Head of caudate nucleus (tissue), 42 donors: ENCODE data around the gene GPR17.

ENCODE experiments used
- DNase-seq, 42 donors: peaks; one replicate each; pipeline versions ENCODE4 v3.0.0 to v3.0.0-alpha.2; 2020 to 2021; ENCODE audit warnings: mixed read lengths in 7 of 42
- intact Hi-C: fragments of 100-400 bp; cut with DNase I; formaldehyde crosslinking; loops from one replicate; pipeline ENCODE4 v1.15.0; 2022

The GPR17 gene

GRCh38 chr2:127647242-127648190 is 1.6 kb downstream of the GPR17 start:
- intact Hi-C loops, result loop anchor here (5.0 kb wide), 1 partner anchor 55 kb away; the partner anchor contains the start of gene SFT2D3
- peak in 1 of 42 donors; percentile 53 for DNase-seq

- no peak for DNase-seq
- intact Hi-C loops, result loop anchor here (5.0 kb wide), 1 partner anchor 54 kb away; the partner anchor contains the start of gene SFT2D3
Measured at GRCh38 chr2:127648321-127648720, 2.4 kb downstream of the GPR17 start.

- intact Hi-C loops, result loop anchor here (5.0 kb wide), 1 partner anchor 53 kb away; the partner anchor contains the start of gene SFT2D3
Measured at GRCh38 chr2:127649100-127649611, 3.2 kb downstream of the GPR17 start.

GRCh38 chr2:127649684-127650040 is 3.7 kb downstream of the GPR17 start:
- DNase-seq, result peak; percentile 38 to 96 (median 88)
- intact Hi-C loops, result loop anchor here (5.0 to 10.0 kb wide), 2 partner anchors 53 to 125 kb away; partner anchors contain the start of genes IWS1 and SFT2D3

More at GRCh38 chr2:127649100-127649611, 3.2 kb downstream of the GPR17 start:
- DNase-seq, result peak in 18 of 42 donors; percentile 25 to 72 (median 49)

- DNase-seq, result peak in 2 of 42 donors; percentile 14 to 24
Measured at GRCh38 chr2:127650041-127650784, 4.3 kb downstream of the GPR17 start.

GRCh38 chr2:127650785-127651380 is 4.9 kb downstream of the GPR17 start:
- DNase-seq, result peak in 1 of 42 donors; percentile 39
- intact Hi-C loops, result loop anchor here (10.0 kb wide), 1 partner anchor 126 kb away; the partner anchor contains the start of gene IWS1

More at GRCh38 chr2:127650041-127650784, 4.3 kb downstream of the GPR17 start:
- intact Hi-C loops, result loop anchor here (10.0 kb wide), 1 partner anchor 125 kb away; the partner anchor contains the start of gene IWS1

- intact Hi-C loops, result loop anchor here (10.0 kb wide), 1 partner anchor 127 kb away; the partner anchor contains the start of gene IWS1
- DNase-seq, result peak in 3 of 42 donors; percentile 33 to 62 (median 36)
Measured at GRCh38 chr2:127651381-127651809, 5.4 kb downstream of the GPR17 start.

GRCh38 chr2:127651971-127652550 is 6.1 kb downstream of the GPR17 start:
- peak; percentile 56 to 92 (median 80) for DNase-seq
- intact Hi-C loops, result loop anchor here (10.0 kb wide), 1 partner anchor 127 kb away; the partner anchor contains the start of gene IWS1

GRCh38 chr2:127652786-127653357 is 6.9 kb downstream of the GPR17 start:
- intact Hi-C loops, result loop anchor here (10.0 kb wide), 1 partner anchor 128 kb away; the partner anchor contains the start of gene IWS1
- DNase-seq, result no peak

GRCh38 chr2:127653421-127654083 is 7.6 kb downstream of the GPR17 start:
- intact Hi-C loops, result loop anchor here (10.0 kb wide), 1 partner anchor 129 kb away; the partner anchor contains the start of gene IWS1

GRCh38 chr2:127654084-127654837 is 8.3 kb downstream of the GPR17 start:
- peak in 1 of 42 donors; percentile 12 for DNase-seq
- intact Hi-C loops, result loop anchor here (10.0 kb wide), 1 partner anchor 129 kb away; the partner anchor contains the start of gene IWS1

More at GRCh38 chr2:127653421-127654083, 7.6 kb downstream of the GPR17 start:
- peak in 1 of 42 donors; percentile 5 for DNase-seq

- peak in 2 of 42 donors; percentile 14 to 16 for DNase-seq
- intact Hi-C loops, result loop anchor here (10.0 kb wide), 1 partner anchor 130 kb away; the partner anchor contains the start of gene IWS1
Measured at GRCh38 chr2:127654838-127655175, 8.9 kb downstream of the GPR17 start.

- intact Hi-C loops, result loop anchor here (10.0 kb wide), 1 partner anchor 131 kb away; the partner anchor contains the start of gene IWS1
- peak in 1 of 42 donors; percentile 2 for DNase-seq
Measured at GRCh38 chr2:127655209-127656073, 9.5 kb downstream of the GPR17 start.

- intact Hi-C loops, result loop anchor here (10.0 kb wide), 1 partner anchor 132 kb away; the partner anchor contains the start of gene IWS1
- no peak for DNase-seq
Measured at GRCh38 chr2:127656569-127657231, 10.7 kb downstream of the GPR17 start.
